Retina (tissue), 1 donor: ENCODE measurements around the gene CCDC127.

Source experiments
- DNase-seq: peaks from one replicate; pipeline ENCODE4 v3.0.0-alpha.2; 2016

Gene CCDC127

DNA sequence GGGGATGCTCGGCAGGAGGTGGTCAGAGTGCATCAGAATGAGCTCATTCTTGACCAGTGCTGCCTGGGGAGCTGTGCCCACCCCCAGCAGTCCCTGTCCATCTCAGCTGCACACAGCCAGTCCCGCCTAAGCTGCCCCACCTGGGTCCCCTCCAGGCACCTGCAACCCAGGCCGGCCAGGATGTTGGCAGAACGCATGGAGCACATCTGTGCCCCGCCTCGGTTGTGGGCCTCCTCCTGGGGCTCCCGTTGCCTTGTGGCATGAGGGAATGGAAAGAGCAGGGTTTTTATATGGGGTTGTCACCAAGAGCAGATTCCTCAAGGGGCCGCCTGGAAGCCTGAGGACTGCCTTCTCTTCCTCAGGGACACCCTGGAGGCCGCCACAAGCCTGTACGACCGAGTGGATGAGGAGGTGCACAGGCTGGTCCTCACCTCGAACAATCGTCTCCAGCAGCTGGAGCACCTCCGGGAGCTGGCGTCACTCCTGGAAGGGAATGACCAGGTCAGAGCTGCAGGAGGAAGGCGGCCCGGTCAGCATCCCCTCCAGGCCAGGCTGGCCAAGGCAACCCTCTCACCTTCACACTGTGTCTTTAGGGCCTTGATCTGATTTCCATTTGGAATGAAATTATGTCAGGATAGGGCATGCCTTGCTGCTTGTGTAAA lies 61.4 kb downstream of the CCDC127 start:
- DNase-seq = no peak

DNA sequence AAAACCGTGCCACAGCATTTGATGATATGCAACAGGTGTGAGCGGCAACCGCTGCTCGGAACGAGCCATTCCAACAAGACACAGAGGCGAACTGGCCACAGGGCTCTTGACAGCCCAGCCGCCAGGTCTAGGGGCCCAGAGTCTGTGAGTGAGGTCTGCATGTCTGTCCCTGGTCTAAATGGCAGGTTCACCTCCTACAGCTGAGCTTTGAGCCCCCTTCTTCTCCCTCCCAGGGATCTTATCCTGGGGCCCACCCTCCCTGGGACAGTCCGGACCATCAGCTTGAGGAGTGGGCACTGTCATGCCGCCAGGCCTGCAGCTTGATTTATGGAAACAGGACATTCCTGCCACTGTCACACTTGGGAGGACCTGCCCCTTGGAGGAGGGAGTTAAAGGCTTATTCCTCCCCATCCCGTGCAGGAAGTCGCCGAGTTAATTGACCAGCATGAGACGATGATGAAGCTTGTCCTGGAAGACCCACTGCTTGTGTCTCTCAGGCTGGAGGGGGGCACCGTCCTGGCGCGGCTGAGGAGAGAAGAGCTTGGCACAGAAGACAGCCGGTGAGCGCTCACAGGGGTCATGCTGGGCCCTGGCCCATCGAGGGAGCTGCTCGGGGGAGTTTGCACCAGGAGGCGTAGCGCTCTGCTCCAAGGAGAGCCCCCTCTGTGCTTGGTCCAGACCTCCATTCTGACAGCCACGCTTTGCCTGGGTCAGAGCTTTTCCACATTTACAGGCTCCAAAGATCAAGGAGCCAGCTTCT lies 62.1 kb downstream of the CCDC127 start:
- no peak for DNase-seq

DNA sequence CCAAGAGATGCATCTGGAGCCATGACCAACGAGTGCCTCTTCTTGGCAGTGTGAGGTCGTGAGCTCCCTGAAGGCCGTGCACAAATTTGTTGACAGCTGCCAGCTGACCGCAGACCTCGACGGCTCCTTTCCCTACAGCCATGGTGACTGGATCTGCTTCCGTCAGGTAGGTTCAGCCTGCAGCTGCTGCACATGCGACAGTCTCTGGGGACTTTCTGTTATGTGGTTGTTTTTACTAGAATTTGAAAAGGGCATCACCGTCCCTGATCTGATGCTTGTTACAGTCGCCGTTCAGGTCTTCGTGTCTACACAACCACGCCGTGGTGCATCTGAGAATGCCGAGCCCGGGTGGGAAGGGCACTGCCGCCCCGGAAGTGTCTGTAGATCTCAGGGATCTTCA lies 63.1 kb downstream of the CCDC127 start:
- DNase-seq = no peak

DNA sequence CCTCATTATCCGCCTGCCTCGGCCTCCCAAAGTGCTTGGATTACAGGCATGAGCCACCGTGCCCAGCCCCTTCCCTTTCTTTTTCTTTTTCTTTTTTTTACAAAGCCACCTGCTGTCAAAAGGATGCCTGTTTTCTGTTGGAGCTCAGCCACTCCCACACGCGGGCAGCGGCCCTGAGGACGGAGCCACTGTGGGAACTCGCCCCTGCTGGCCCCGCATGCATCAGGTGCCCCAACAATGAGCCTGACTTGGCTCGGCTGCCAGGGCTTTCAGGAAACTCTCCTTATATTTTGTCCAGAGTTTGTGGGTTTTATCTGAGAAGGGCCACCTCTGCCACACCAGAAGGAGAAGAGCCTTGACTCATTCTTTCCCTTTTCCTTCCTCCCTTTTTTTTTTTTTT lies 63.7 kb downstream of the CCDC127 start:
- DNase-seq = no peak

DNA sequence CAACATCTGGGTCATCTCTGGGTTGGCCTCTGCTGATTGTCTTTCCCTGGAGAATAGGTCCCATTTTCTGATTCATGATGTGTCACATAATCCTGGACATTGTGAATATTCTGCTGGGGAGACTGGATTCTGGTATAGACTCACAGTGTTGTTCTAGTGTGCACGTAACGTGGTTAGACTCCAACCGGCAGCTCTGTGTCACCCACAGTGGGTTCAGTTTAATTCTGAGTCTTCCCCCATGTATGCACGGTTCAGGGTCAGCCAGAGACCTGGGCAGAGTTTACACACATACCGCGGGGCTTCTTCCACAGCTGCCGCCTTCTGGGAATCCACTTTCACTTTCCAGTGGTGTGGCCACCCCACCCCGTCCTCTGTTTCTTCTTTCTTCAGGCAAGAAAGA lies 64.7 kb downstream of the CCDC127 start:
- no peak for DNase-seq

DNA sequence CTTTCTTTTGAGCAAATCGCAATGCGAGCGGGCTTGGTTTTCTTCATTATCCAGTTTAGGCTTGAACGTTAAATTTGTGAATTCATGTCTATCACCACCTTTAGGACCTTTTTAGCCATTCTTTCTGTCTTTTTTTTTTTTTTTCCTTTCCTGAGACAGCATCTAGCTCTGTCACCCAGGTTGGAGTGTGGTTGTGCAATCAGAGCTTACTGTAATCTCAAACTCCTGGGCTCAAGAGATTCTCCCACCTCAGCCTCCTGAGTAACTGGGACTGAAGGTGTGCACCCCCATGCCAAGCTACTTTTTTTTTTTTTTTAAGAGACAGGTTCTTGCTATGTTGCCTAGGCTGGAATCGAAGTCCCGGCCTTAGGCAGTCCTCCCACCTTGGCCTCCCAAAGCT lies 65.9 kb downstream of the CCDC127 start:
- DNase-seq = no peak

DNA sequence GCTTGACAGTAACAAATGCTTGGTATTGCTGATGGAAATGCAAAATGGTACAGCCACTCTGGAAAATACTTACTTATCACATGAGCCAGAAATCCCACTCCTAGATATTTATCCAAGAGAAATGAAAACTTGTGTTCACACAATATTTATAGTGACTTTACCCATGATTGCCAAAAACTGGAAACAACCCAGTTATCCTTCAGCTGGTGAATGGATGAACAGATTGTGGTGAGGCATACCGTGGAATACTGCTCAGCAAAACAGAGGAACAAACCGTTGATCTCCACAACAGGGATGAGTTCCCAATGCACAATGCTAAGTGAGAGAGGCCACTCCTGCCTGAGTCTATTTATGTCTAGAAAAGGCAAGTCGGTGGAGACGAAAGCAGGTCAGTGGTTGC lies 67.2 kb downstream of the CCDC127 start:
- DNase-seq = no peak

DNA sequence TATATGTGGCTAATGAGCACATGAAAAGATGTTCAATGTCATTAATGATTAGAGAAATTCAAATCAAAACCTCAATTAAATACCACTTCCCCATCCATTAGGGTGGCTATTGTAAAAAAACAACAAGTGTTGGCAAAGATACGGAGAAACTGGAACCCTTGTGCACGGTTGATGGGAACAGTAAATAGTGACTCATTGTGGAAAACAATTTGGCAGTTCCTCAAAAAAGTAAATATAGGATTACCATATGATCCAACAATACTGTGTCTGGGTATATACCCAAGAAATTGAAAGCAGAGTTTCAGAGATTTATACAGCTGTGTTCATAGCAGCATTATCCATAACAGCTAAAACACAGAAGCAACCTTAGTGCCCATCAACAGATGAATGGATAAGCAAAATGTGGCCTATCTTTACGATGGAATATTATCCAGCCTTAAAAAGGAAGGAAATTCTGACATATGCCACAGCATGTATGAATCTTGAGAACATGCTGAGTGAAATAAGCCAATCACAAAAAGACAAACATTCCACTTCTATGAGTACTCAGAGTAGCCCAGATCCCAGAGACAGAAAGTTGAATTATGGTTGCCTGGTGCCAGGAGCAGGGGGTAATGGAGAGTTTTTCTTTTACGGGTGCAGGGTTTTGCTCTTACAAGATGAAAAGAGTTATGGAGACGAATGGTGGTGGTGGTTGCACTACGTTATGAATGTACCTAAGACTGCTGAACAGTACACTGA lies 68.0 kb downstream of the CCDC127 start:
- DNase-seq = no peak

DNA sequence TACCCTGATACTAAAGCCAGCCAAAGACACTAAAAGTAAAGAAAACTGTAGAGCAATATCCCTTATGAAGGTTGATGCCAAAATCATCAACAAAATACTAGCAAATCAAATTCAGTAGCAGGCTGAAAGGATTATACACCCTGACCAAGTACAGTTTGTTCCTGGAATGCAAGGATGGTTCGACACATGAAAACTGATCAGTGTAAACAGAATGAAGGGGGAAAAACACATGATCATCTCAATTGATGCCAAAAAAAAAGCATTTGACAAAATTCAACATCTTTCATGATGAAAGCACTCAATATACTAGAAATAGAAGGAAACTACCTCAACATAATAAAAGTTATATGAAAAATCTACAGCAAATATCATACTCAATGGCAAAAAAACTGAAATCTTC lies 70.2 kb downstream of the CCDC127 start:
- no peak for DNase-seq
